Heart right ventricle (tissue), 16 donors: ENCODE data around the gene TCF21. TPM values are rescaled to one million over a fixed set of nuclear protein-coding genes. Genes with fewer than 3 reads are reported as not detected.

Experiments used
- ATAC-seq, 8 donors: fragments of 200-7000 bp; cut with Tn5 transposase; one replicate each; pipeline ENCODE4 v1.9.1; 2020; ENCODE audit warnings: mild to moderate bottlenecking in 8 of 8, moderate library complexity in 8 of 8, moderate number of reproducible peaks in 1 of 8
- DNase-seq, 2 donors: peaks; one replicate each; pipeline ENCODE4 v3.0.0-alpha.2; 2020
- H3K27ac ChIP-seq, 10 donors: fragments of 200-600 bp; sonication (generic) in 2 of 10; one replicate each; pipeline versions ENCODE4 v1.5.0 to v1.8.0; 2020 to 2022; ENCODE audit warnings: mild to moderate bottlenecking in 3 of 10
- H3K27me3 ChIP-seq, 7 donors: fragments of 200-600 bp; one replicate each; pipeline ENCODE4 v1.8.0; 2021 to 2022; ENCODE audit warnings: mild to moderate bottlenecking in 2 of 7
- H3K36me3 ChIP-seq, 9 donors: fragments of 200-600 bp; sonication (generic) in 1 of 9; one replicate each; pipeline versions ENCODE4 v1.5.0 to v1.8.0; 2020 to 2022; ENCODE audit warnings: mild to moderate bottlenecking in 2 of 9
- H3K4me1 ChIP-seq, 9 donors: fragments of 200-600 bp; sonication (generic) in 1 of 9; one replicate each; pipeline versions ENCODE4 v1.5.0 to v1.8.0; 2020 to 2022; ENCODE audit warnings: mild to moderate bottlenecking in 4 of 9
- H3K4me3 ChIP-seq, 10 donors: fragments of 200-600 bp; sonication (generic) in 2 of 10; one replicate each; pipeline versions ENCODE4 v1.5.0 to v1.8.0; 2020 to 2022; ENCODE audit warnings: mild to moderate bottlenecking in 7 of 10, moderate library complexity in 2 of 10
- H3K9me3 ChIP-seq, 11 donors: fragments of 200-600 bp in 10 of 11; sonication (generic) in 2 of 11; one replicate each; pipeline versions ENCODE4 v1.5.0 to v1.8.0; 2013 to 2022; ENCODE audit warnings: mild to moderate bottlenecking in 2 of 11, control low read depth in 1 of 11, moderate library complexity in 1 of 11
- WGBS, 2 donors: extraction: QIAGEN DNeasy Blood & Tissue Kit; methylation state at CpG; one replicate each; pipeline ENCODE4 v1.1.7; 2013; ENCODE audit warnings: inconsistent platforms in 1 of 2; 5-methylcytosine and 5-hydroxymethylcytosine counted together
- intact Hi-C, 10 donors: fragments of 100-400 bp; cut with DNase I; formaldehyde crosslinking; loops; one replicate each; pipeline versions ENCODE4 v1.11.1 to v1.14.2; 2022
- polyA plus RNA-seq, 2 donors: library from polyadenylated mRNA; stranded (reverse); fragments of 200-250 nt; gene quantifications; one replicate each; pipeline ENCODE4 v1.2.3, GENCODE V29; 2013
- total RNA-seq, 10 donors: library from RNA; stranded (reverse); fragmentation: NEBNext Ultra II Directional in 3 of 10; extraction: Animal tissue kit (Norgen Biotek cat#: 25700) in 3 of 10; gene quantifications; one replicate each; pipeline versions ENCODE4 v1.2.1 to v1.2.4, GENCODE V29; 2021 to 2023
- TF ChIP-seq, protein P1 (sequence below), 9 donors: fragments of 200-600 bp; sonication (generic) in 2 of 9; IDR thresholded peaks; one replicate each; pipeline versions ENCODE4 v1.5.0 to v1.8.0; 2021 to 2022; ENCODE audit warnings: antibody characterized with exemption in 9 of 9, mild to moderate bottlenecking in 5 of 9, moderate library complexity in 1 of 9
- donor health status: Arrhythmogenic right ventricular cardiomyopathy.
- donor health status: ischemic (EF 13 %, LVEDD 7.1; RV severe dilation, severe dysfunction).
- donor health status: healthy with polysubstance abuse.
- donor health status: DM: no; HTN: yes; CAD: no.
- donor health status: DM: no; HTN: no; CAD: no.
- donor health status: ischemic (EF 25% LVEDD 6.9; RV normal size, moderate dysfunction).
- donor health status: ischemic (EF 25% LVEDD 5.7; RV mildly dilated, moderate dysfunction).
- donor health status: healthy.
- donor health status: DM: yes; HTN: yes; CAD: no.
- donor health status: Ischemic cardiomyopathy.
- donor health status: ischemic (EF 35%, LVEDD 5.7; RV mildly dilated, moderate dysfunction).
- donor health status: nonischemic (EF 11% LVEDD 7.7; RV severe dilation, severe dysfunction).
- donor health status: DM: yes; HTN: yes; CAD: no.
- donor health status: PGD.
- donor health status: ischemic (EF 29% LVEDD 5.4; RV normal size, mild dysfunction).
- donor health status: nonischemic (EF 23%, LVEDD 6.1; RV moderate dilation, normal function).

The TCF21 gene
- total and polyA plus RNA-seq, 12 donors, result 1.3 to 16.6 (median 3.1) TPM

DNA sequence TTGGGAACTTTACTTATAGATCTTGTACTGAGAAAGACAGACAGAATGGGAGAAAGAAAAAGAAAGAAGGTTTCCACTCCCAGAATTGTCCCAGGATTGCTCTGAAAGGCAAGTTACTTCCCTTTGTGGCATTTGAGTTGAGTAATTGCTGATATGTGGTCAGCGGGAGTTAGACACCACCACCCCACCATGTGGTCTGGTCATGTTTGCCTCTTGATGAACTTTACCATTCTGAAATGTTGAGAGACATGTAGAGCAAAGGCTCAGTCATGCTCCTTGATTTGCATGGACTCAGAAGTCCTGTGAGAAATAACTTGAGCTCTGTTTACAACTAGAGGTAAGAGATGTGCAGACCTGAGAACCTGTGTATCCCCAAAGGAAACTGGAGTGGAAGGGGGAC lies 17.1 kb downstream of the TCF21 start:
- 42 to 67% methylated on average over 1 of the region's 1 CpG for WGBS, 2 donors
- H3K36me3 ChIP-seq, result no peaks in the 10 kb centered on the region
- no peak overlapping the region for H3K27ac ChIP-seq
- no peak overlapping the region for H3K4me3 ChIP-seq
- TF ChIP-seq, protein P1, sequence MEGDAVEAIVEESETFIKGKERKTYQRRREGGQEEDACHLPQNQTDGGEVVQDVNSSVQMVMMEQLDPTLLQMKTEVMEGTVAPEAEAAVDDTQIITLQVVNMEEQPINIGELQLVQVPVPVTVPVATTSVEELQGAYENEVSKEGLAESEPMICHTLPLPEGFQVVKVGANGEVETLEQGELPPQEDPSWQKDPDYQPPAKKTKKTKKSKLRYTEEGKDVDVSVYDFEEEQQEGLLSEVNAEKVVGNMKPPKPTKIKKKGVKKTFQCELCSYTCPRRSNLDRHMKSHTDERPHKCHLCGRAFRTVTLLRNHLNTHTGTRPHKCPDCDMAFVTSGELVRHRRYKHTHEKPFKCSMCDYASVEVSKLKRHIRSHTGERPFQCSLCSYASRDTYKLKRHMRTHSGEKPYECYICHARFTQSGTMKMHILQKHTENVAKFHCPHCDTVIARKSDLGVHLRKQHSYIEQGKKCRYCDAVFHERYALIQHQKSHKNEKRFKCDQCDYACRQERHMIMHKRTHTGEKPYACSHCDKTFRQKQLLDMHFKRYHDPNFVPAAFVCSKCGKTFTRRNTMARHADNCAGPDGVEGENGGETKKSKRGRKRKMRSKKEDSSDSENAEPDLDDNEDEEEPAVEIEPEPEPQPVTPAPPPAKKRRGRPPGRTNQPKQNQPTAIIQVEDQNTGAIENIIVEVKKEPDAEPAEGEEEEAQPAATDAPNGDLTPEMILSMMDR (IDR thresholded peaks at IDR 0.05), result no peak
- ATAC-seq (no peak), DNase-seq (no peak)
- H3K9me3 ChIP-seq, result peaks cover 0 to 6% (median 0%) of the 10 kb centered on the region in 11 donors
- intact Hi-C loops, result no loop called here
- H3K27me3 ChIP-seq, result peaks cover 0 to 71% (median 45%) of the 10 kb centered on the region in 7 donors
- no peaks in the 10 kb centered on the region for H3K4me1 ChIP-seq

DNA sequence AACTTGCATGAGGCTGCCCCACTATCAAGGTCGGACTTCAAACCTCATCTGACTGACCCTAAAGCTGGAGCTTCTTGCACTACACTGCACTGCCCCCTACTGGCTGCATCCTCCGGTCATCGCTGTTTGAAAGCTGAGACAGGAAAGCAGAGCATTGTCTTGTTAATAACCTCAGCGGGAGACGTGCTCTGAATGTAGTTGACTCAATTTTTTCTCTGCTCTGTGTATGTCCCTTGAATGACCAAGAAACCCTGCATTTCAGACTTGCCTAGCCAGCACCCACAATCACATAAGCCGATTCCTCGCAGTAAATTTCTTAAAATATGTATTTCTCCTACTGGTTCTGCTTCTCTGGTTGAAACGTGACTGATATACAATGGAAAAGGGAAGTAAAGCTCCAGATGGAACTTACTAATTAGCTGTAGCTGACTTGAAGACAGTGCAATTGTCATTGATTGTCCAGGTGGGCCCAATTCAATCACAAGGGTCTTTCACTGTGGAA lies 27.8 kb downstream of the TCF21 start:
- WGBS, 2 donors, result 8 to 11% methylated on average over 8 of the region's 8 CpGs
- peak; percentile 87 for DNase-seq
- intact Hi-C loops, result loop anchor here (1.0 to 10.0 kb wide), 9 partner anchors 78 to 1384 kb away; partner anchors contain the start of gene TAAR9 (in 2 of the 10)
- peaks cover 0 to 12% (median 0%) of the 10 kb centered on the region in 7 donors for H3K27me3 ChIP-seq
- no peaks in the 10 kb centered on the region for H3K36me3 ChIP-seq
- peaks cover 0 to 11% (median 0%) of the 10 kb centered on the region in 9 donors for H3K4me1 ChIP-seq
- H3K27ac ChIP-seq, result no peak overlapping the region
- peaks cover 0 to 18% (median 0%) of the 10 kb centered on the region in 11 donors for H3K9me3 ChIP-seq
- H3K4me3 ChIP-seq, result no peak overlapping the region
- ATAC-seq, result peak; percentile 55 to 91 (median 85)
- TF ChIP-seq, protein P1 (IDR thresholded peaks at IDR 0.05), result peak; percentile 56 to 94 (median 88)

DNA sequence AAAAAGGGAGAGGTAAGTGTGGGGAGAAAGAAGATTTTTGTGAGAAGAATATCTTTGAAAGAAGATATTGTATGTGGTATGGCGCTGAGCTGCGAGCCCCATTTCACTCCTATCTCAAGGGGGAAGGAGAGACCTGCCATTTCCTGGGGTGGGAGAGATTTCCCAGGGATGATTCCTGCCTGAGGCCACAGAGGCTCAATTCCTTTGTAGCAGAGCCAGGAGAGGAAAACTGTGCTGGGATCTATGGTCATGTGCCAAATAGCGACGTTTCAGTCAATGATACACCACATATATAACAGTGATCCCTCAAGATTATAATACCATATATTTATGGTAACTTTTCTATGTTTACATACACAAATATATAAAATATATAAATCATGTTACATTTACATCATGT lies 28.9 kb downstream of the TCF21 start:
- no peak overlapping the region for H3K27ac ChIP-seq
- no peaks in the 10 kb centered on the region for H3K36me3 ChIP-seq
- no peak overlapping the region for H3K4me3 ChIP-seq
- no peak for DNase-seq
- intact Hi-C loops, result loop anchor here in 9 of 10 donors (2.0 to 10.0 kb wide), 8 partner anchors 79 to 1385 kb away; partner anchors contain the start of gene TAAR9 (in 2 of the 9)
- peaks cover 0 to 16% (median 0%) of the 10 kb centered on the region in 11 donors for H3K9me3 ChIP-seq
- no peak for ATAC-seq
- WGBS, 2 donors, result 61 to 67% methylated on average over 4 of the region's 4 CpGs
- peaks cover 0 to 12% (median 0%) of the 10 kb centered on the region in 7 donors for H3K27me3 ChIP-seq
- peaks cover 0 to 11% (median 0%) of the 10 kb centered on the region in 9 donors for H3K4me1 ChIP-seq
- TF ChIP-seq, protein P1 (IDR thresholded peaks at IDR 0.05), result no peak

DNA sequence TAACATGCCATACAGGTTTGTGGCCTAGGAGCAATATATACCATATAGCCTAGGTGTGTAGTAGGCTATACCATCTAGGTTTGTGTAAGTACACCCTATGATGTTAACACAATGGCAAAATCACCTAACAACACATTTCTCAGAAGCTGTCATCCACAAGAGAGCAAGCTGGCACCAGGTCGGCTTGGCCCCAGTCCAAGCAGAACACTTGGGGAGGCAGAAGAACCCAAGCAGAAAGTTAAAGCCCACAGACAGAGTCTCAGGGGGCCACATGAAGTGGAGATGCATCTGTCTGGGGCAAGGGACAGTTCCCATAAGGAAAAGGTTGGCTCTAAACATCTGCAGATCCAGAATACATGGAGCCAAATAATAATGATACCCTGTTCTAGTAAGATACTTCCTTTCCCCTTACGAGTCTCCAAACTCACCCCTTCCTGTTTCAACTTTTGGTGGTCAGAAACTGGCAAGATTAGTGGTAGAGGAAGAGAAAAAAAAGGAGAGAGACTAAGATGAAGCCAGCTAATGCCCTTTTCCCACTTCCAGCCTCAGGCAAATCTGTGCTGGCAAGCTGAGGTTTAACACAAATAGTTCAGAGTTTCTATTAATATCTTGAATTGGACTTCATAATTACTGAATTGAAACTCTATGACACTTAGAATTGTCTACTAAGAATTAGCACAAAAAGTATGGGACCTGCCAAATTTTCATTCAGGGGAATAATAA lies 29.5 kb downstream of the TCF21 start:
- Histone ChIP-seq H3K4me3 (no peak overlapping the region), H3K27me3 (peaks cover 0 to 12% (median 0%) of the 10 kb centered on the region in 7 donors), H3K27ac (no peak overlapping the region), H3K4me1 (peaks cover 0 to 11% (median 0%) of the 10 kb centered on the region in 9 donors), H3K36me3 (no peaks in the 10 kb centered on the region), H3K9me3 (peaks cover 0 to 10% (median 0%) of the 10 kb centered on the region in 11 donors)
- TF ChIP-seq, protein P1 (IDR thresholded peaks at IDR 0.05), result no peak
- 48 to 73% methylated on average over 2 of the region's 2 CpGs for WGBS, 2 donors
- no peak for DNase-seq
- intact Hi-C loops, result loop anchor here in 8 of 10 donors (5.0 to 10.0 kb wide), 6 partner anchors 81 to 1386 kb away; partner anchors contain the start of gene TAAR9 (in 2 of the 8)
- no peak for ATAC-seq
